Measurements from ENCODE around the gene IKBKE.
A peak's percentile ranks its signal among the peaks of the same experiment; 100 is the strongest.

IKBKE gene

GRCh38 chr1:206538901-206539640 lies 68.8 kb downstream of the IKBKE start:
- TF ChIP-seq, protein P1, sequence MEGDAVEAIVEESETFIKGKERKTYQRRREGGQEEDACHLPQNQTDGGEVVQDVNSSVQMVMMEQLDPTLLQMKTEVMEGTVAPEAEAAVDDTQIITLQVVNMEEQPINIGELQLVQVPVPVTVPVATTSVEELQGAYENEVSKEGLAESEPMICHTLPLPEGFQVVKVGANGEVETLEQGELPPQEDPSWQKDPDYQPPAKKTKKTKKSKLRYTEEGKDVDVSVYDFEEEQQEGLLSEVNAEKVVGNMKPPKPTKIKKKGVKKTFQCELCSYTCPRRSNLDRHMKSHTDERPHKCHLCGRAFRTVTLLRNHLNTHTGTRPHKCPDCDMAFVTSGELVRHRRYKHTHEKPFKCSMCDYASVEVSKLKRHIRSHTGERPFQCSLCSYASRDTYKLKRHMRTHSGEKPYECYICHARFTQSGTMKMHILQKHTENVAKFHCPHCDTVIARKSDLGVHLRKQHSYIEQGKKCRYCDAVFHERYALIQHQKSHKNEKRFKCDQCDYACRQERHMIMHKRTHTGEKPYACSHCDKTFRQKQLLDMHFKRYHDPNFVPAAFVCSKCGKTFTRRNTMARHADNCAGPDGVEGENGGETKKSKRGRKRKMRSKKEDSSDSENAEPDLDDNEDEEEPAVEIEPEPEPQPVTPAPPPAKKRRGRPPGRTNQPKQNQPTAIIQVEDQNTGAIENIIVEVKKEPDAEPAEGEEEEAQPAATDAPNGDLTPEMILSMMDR (IDR thresholded peaks at IDR 0.05; ENCODE audit: borderline replicate concordance, insufficient read depth, low read depth, low read length) = no peak
- no peak overlapping the region for H3K4me3 ChIP-seq (ENCODE audit: low read depth, low read length)

DNA sequence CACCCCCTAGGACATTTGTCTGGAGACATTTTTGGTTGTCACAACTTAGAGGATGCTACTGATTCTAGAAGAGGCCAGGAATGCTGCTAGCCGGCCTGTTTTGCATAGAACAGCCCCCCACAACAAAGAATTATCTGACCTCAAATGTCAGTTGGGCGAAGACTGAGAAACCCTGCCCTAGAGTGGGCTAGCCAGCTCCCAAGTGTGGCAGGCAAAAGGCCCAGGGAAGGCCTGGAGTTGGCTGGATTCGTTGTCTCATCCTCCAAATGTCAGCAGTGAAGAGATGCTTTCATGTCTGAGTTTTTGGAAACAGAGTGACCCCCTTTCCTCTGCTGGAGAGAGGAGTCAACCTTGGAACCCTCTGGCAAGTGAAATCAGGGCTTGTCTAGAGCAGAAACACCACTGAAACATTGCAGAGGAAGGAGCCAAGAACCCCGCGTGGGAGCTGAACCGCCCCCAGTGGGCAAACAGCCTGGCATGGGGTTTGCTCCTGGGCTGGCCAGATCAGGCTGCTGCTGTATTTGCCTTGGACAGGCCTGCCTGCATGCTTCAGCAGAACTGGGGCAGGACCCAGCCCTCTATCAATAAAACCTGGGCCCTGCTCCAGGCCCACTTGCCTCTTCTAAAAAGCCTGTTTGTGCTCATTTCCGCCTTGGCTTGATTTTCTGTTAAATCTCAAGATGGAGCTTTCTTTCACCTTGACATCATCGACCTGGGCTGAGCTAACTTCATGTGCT lies 69.9 kb downstream of the IKBKE start:
- no peak overlapping the region for H3K4me3 ChIP-seq (ENCODE audit: low read depth, low read length)
- TF ChIP-seq, protein P1 (IDR thresholded peaks at IDR 0.05; ENCODE audit: borderline replicate concordance, insufficient read depth, low read depth, low read length) = no peak

- no peak overlapping the region for H3K4me3 ChIP-seq (ENCODE audit: low read depth, low read length)
- TF ChIP-seq, protein P1 (IDR thresholded peaks at IDR 0.05; ENCODE audit: borderline replicate concordance, insufficient read depth, low read depth, low read length) = no peak
These were observed 71.1 kb downstream of the IKBKE start for GRCh38 chr1:206541236-206541833.

DNA sequence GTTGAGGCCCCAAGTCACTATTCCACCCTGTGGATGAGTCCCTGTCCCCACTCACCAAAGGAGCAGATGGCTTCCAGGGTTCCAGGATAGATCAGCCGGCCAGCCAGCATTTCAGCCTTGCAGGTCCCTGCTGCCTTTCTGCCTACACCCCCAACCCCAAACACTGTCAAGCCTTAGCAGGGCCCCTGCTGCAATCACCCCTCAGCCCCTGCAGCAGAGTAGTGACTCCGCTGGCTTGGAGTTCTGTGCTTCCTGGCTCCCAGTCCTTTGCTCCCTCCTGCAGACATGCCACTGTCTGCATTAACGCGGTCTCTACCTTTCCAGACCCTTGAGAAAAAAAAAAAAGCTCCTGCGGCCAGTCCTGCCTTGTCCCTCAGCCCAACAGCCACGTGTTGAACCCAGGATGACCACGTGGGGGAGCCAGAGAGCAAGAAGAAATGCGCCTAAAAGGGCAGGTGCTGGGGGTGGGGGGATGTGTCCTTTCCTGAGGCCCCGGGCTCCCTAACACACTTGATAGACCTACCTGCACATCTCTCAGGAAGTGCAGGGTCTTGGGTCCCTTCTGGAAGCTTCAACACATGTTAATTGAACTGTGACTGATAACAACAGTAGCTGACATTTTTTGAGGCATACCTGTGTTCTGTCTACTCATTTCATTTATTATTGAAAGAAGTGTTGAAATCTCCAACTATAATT lies 74.4 kb downstream of the IKBKE start:
- TF ChIP-seq, protein P1 (IDR thresholded peaks at IDR 0.05; ENCODE audit: borderline replicate concordance, insufficient read depth, low read depth, low read length) = peak; percentile 87
- no peak overlapping the region for H3K4me3 ChIP-seq (ENCODE audit: low read depth, low read length)

DNA sequence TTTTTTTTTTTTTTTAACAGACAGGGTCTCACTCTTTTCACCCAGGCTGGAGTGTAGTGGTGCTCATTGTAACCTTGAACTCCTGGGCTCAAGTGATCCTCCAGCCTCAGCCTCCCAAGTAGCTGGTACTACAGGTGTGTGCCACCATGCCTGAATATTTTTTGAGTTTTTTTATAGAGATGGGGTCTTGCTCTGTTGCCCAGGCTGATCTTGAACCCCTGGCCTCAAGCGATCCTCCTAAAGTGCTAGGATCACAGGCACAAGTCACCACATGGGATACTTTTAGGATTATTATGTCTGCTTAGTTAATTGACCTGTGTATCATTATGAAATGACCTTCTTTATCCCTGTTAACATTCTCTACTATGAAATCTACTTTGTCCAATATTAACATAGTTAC lies 75.1 kb downstream of the IKBKE start:
- TF ChIP-seq, protein P1 (IDR thresholded peaks at IDR 0.05; ENCODE audit: borderline replicate concordance, insufficient read depth, low read depth, low read length) = no peak

More for the DNA sequence above, 75.1 kb downstream of the IKBKE start:
- H3K4me3 ChIP-seq (ENCODE audit: low read depth, low read length) = no peak overlapping the region

All from GM12875 (cell line).